ENCODE results near the gene CRYBG2.
"Not testable (repeated sequence)": the region's sequence is repeated elsewhere in the genome, so short reads cannot be mapped to it uniquely, and the experiment has no call there.

Gene CRYBG2

DNA sequence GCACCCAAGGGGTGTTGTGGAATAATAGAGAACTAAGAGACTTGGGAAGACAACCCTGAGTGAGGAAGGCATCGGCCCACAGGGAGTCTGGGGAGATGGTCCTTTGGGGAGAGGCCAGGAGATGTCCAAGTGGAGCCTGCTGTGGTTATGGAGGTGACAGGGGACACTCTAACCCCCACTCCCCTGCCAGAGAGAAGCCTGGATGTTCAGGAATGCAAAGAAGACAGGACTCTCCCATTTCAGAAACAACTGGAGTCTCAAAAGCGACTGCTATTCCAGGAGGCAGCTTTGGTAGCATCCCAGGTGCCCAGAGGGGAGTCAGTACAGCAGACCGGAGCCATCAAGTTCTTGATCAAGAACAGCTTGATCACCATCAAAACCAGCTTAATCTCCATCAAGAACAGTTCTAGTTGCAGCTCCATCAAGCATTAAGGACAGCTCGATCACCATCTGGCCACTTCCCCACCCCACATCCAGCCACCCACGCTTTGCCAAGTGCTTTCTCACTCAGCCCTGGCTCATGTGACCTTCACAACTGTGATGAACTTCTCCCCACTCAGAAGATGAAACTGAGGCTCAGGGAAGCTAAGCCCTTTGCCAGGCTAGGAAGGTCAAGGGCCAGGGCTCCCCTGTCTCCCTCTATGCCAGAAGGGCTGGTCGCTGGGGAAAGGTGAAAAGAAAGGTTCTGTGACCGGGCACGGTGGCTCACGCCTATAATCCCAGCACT is 35.4 kb downstream of the CRYBG2 start:
- DNase-seq = peak; percentile 21 to 24

DNA sequence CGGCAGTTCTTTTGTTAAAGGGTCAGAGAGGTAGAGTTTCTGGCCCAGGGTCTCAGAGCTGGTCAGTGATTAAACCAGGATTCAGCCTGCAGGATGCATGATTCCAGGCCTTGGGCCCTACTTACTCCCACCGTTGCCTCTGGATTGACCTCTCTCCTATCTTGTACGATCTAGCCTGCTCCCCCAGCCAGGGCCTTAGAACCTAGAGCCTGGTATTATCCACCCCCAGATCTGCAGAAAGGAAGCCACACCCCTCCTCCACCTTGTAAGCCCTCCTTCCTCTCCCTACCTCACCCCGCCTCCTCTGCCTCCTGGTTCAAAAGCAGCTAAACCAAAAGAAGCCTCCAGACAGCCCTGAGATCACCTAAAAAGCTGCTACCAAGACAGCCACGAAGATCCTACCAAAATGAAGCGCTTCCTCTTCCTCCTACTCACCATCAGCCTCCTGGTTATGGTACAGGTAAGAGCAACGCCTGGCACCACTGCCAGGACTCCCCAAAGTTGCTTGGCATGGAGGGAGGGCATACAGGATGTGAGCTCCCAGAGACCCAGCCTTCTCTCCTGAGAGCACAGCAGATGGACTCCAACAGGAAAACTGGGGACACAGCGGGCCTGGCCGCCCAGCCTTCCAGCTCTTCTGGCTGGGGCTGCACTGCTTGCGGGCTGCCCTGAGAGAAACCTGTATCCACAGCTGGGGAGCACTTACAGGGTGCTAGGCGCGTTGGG is 36.2 kb downstream of the CRYBG2 start, which contains the start of gene CD52:
CD52 (plus strand) TSS at position 347 of the 726 bp plus-strand sequence; CDS start at position 407, 60 bp downstream.
- peak; percentile 72 to 84 for DNase-seq

DNA sequence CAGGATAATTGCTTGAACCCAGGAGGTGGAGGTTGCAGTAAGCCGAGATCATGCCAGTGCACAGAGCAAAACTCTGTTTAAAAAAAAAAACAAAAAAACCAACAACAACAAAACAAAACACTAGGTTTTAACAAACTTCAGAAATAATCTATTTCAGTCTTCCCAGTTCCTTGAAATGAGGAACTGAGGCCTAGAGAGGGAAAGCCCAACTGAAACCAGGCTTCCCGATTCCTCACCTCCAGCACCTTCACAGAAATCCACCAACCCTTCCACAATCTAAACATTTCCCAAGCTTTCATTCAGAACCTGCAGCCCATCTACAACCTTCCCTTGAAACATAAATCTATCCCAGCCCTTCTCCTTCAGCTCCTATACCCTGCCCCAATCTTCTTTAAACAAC is 36.8 kb downstream of the CRYBG2 start:
- DNase-seq = no peak

DNA sequence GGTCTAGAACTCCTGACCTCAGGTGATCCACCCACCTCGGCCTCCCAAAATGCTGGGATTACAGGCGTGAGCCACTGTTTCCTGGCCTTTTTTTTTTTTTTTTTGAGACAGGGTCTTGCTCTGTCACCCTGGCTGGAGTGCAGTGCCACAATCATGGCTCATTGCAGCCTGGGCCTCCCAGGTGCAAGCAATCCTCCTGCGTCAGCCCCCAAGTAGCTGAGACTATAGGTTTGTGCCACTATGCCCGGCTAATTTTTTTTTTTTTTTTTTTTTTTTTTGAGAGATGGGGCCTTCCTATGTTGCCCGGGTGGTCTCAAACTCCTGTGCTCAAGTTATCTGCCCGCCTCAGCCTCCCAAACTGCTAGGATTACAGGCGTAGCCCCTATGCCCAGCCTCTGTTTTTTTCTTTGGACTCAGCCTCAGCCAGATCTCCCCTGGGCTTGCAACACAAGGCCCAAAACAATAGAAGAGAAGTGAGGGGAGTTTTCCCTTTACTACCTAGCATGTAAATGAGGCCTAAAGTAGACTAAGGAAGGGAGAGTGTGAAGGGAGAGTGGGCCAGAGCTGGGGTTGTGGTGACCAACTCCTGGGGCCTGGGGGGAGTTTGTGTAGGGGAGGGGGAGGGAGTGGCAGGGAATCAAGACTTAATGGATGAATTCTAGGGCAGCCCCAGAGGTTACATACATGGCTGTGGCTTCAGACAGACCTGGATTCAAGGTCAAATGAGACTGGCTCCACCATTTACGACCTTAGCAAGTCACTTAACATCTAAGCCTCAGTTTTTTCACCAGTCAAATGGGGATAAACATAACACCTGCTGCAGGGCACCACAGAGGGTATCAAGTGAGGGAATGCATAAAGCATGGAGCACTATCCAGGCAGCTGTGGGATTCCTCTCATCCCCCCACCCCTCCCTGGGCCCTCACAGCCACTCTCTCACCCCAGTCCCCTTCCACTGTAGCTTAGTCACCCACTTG is 37.8 kb downstream of the CRYBG2 start:
- DNase-seq = no peak

- no peak for DNase-seq
These were observed 39.4 kb downstream of the CRYBG2 start for GRCh38 chr1:26314501-26314900.

- DNase-seq = not testable (repeated sequence)
These were observed 45.7 kb downstream of the CRYBG2 start for GRCh38 chr1:26307966-26308899.

DNA sequence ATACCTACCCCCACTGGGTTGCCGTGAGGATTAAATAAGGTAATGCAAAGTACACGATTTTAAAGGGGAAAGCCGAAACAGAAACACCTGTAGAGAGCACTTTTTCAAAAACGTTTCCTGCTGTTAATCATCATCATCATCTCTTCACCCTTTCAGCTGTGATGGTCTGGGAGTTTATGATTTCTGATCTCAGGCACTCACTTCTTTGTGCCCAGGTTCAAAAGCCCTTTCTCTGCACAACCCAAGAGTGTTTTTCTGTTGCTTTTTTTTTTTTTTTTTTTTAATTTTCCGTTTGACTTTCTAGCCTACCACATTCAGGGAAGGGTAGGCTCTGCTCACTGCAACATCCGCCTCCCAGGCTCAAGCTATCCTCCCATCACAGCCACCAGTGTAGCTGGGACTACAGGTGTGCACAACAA is 46.6 kb downstream of the CRYBG2 start:
- DNase-seq = peak in 1 of 2 donors; percentile 55

- peak; percentile 92 to 95 for DNase-seq
These were observed 47.4 kb downstream of the CRYBG2 start, which contains the start of gene UBXN11 for GRCh38 chr1:26306290-26307229. Gene UBXN11, minus strand, starts transcription at chr1:26306636. Its CDS starts 3,753 bp downstream, at chr1:26302883.

- DNase-seq = no peak
These were observed 48.2 kb downstream of the CRYBG2 start for GRCh38 chr1:26305667-26306289.

- DNase-seq = no peak
These were observed 51.1 kb downstream of the CRYBG2 start for GRCh38 chr1:26302733-26303405.

DNA sequence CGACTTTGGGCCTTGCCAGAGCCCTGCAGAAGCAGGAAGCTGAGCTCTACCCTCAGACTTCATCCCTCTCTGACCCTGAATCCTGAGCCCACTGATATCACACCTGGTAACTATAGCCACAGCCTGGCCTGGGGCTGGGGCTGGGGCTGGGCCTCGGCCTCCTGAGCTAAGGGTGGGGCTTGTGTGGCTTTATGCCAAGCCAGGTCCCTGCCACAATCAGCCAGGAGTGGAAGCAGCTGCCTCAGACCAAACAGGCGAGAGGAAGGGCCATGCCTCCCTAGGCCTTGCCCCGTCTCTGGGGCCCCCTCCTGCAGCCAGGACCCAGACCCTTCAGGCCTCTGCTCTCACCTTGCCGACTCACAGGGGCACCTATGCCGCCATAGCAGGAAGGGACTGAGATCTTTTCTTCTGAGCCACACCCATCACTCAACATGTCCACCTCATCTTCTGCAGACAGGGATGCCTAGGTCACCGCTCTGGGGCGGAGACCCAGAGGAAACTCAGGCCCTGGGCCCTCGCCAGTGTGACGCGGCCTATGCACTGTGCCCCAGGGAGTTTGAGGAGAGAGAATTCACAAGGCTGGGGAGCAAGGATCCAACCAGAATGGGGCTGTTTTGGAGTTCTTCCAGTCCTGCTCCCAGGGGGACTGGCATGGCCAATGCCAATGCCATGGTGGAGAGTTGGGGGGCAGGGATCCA is 53.2 kb downstream of the CRYBG2 start:
- DNase-seq = no peak

DNA sequence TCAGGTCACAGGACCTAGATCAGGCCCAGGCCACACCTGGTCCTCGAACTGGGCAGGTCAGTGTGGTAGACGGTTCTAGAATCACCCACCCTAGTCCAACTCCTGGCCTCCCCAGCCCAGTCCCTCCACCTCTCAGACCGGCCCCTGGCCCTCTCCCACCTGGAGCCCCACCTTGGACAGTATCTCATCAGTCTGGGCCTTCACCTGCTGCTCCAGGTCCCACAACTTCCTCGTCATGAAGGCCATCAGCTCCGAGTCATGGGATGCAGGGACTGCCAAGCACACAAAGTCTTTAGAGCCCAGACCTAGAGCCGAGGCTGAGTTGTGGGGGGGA is 56.2 kb downstream of the CRYBG2 start:
- no peak for DNase-seq

- no peak for DNase-seq
These were observed 56.7 kb downstream of the CRYBG2 start for GRCh38 chr1:26297057-26297790.

DNA sequence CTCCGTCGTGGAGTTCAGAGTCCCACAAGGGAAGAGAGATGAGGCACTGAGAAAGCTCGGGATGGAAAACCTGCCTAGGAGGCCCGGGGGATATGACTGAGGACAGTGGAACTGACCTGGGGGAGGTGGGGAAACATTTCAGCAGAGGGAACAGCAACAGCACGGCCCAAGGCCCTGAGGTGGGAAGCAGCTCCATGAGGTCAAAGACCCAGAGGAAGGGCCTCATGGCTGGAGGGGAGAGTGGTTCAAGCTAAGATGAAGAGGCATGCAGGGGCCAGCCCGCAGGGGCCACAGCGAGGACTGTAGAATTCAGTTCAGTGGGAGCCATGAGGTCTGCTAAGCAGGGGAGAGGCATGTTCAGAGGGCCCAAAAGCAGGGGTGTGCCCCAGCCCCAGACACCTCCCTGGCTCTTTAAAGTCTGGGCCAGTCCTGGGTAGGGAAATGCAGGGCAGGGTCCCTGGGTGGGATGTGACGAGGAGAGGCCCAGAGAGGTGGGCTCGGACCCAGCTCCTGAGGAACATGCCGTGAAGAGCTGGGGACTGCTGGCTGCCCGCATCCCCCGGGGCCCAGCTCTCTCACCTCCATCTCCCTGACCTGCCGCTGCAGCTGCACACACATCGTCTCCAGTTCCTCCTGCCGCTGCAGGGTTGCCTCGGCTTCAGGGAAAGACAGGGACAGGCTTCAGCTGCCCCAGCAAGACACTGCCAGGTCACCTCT is 57.4 kb downstream of the CRYBG2 start:
- no peak for DNase-seq

- DNase-seq = no peak
These were observed 58.5 kb downstream of the CRYBG2 start for GRCh38 chr1:26295194-26296138.

DNA sequence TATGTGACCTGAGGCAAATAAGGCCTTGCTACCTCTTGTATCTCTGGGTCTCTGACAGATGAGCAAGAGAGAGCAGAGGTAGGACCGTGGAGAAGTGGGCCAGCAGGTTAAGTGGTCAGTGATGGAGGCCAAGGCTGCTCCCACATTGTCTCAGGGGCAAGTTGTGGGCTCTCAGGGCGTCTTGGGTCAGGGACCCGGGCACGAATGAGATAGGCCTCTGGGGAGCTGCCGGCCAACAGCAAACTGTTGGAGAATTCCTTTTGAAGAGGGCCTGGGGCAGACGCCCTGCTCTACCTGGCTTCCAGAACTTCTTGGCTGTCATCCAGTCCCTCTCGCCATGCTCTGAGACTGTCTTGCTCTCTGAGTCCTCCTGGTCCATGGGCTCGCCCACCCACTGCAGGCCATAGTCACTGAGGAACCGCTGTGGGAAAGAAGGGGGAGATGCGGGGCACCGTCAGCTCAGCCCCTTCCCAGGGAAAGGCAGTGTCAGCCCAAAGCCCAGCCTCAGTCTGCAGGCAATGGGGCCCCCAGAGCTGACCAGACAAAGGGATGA is 59.9 kb downstream of the CRYBG2 start:
- DNase-seq = no peak
